Erythroblast (primary cell): ENCODE results near the gene PTPRN2.

Source experiments
- GATA1 ChIP-seq: IDR thresholded peaks from 2 replicates; pipeline ENCODE4 v1.6.1; 2011; ENCODE audit warnings: low read depth, mild to moderate bottlenecking, control low read depth, low read length, moderate library complexity
- POLR2A ChIP-seq: IDR thresholded peaks from 2 replicates; pipeline ENCODE4 v1.6.1; 2011; ENCODE audit warnings: mild to moderate bottlenecking, low read length

- no peak for TF ChIP-seq POLR2A
- TF ChIP-seq GATA1: no peak
Observed at GRCh38 chr7:157558516-157558874, 1029.1 kb downstream of the PTPRN2 start.
